Ishikawa (cell line): ENCODE measurements around the gene AKIRIN2.

ENCODE experiments used
- CEBPB ChIP-seq: IDR thresholded peaks from 2 replicates; pipeline ENCODE4 v1.6.1; 2012
- CREB1 ChIP-seq: IDR thresholded peaks from 2 replicates; pipeline ENCODE4 v1.6.1; 2012; ENCODE audit warnings: low read depth
- EGR1 ChIP-seq: IDR thresholded peaks from 2 replicates; pipeline ENCODE4 v1.6.1; 2012
- EP300 ChIP-seq: IDR thresholded peaks from 2 replicates; pipeline ENCODE4 v1.6.1; 2012; ENCODE audit warnings: borderline replicate concordance
- FOXM1 ChIP-seq: IDR thresholded peaks from 2 replicates; pipeline ENCODE4 v1.6.1; 2012; ENCODE audit warnings: low read depth, borderline replicate concordance
- NFIC ChIP-seq: IDR thresholded peaks from 2 replicates; pipeline ENCODE4 v1.6.1; 2012
- RAD21 ChIP-seq: IDR thresholded peaks from 2 replicates; pipeline ENCODE4 v1.6.1; 2012; ENCODE audit warnings: low read depth
- TAF1 ChIP-seq: IDR thresholded peaks from 2 replicates; pipeline ENCODE4 v1.6.1; 2012; ENCODE audit warnings: low read depth, mild to moderate bottlenecking
- TCF12 ChIP-seq: IDR thresholded peaks from 2 replicates; pipeline ENCODE4 v1.6.1; 2012; ENCODE audit warnings: low read depth
- TEAD4 ChIP-seq: IDR thresholded peaks from 2 replicates; pipeline ENCODE4 v1.6.1; 2012
- YY1 ChIP-seq: IDR thresholded peaks from 2 replicates; pipeline ENCODE4 v1.6.1; 2012; ENCODE audit warnings: low read depth
- ZBTB7A ChIP-seq: IDR thresholded peaks from 2 replicates; pipeline ENCODE4 v1.6.1; 2012; ENCODE audit warnings: low read depth
- TF ChIP-seq, protein P1 (sequence below): IDR thresholded peaks from 2 replicates; pipeline ENCODE4 v1.6.1; 2012
- TF ChIP-seq, protein P2 (sequence below): IDR thresholded peaks from 2 replicates; pipeline ENCODE4 v1.6.1; 2012; ENCODE audit warnings: low read depth, mild to moderate bottlenecking
- TF ChIP-seq, protein P3 (sequence below): IDR thresholded peaks from 2 replicates; pipeline ENCODE4 v1.6.1; 2012

The AKIRIN2 gene

GRCh38 chr6:87661016-87661415, 41.0 kb downstream of the AKIRIN2 start:
- TF ChIP-seq RAD21: no peak
- no peak for TF ChIP-seq CEBPB
- no peak for TF ChIP-seq CREB1
- no peak for TF ChIP-seq YY1

DNA sequence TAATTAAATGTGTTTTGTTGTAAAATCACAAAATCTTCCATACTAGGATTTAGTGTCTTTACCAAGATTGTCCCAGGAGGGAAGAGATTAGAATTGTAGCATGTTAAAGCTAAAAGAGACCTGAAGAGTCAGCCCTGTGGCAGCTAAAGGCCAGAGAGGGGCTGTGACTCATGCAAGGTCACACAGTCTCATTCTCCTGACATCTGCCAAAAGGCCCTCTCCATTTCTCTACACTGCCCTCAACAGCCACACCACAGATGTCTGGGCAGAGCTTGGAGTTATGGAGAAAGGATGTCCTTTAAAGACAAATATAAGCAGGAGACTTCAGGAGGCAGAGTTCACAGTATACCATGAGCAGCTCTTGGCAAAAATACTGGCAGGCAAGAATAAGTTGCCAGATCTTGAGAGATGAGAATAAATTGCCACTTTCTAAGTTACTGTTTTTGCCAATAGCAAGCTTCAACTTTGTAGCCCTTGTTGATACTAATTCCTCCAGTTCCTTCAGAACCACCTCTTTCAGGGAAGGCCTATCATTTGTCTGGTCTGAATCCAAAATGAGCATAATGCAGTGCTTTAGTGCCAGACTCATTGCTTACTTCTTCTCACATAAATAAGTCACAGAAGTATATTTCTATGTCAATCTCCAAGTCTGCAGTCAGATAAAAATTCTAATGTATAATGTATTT, 41.7 kb downstream of the AKIRIN2 start:
- TF ChIP-seq TEAD4: no peak
- no peak for TF ChIP-seq RAD21
- TF ChIP-seq, protein P1, sequence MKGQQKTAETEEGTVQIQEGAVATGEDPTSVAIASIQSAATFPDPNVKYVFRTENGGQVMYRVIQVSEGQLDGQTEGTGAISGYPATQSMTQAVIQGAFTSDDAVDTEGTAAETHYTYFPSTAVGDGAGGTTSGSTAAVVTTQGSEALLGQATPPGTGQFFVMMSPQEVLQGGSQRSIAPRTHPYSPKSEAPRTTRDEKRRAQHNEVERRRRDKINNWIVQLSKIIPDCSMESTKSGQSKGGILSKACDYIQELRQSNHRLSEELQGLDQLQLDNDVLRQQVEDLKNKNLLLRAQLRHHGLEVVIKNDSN: no peak
- TF ChIP-seq EGR1: no peak
- no peak for TF ChIP-seq NFIC
- TF ChIP-seq YY1: no peak
- TF ChIP-seq EP300: no peak
- TF ChIP-seq TAF1: no peak
- no peak for TF ChIP-seq CEBPB
- TF ChIP-seq ZBTB7A: no peak
- no peak for TF ChIP-seq FOXM1
- no peak for TF ChIP-seq CREB1

- TF ChIP-seq ZBTB7A (no peak), CEBPB (no peak), YY1 (no peak), EP300 (no peak), RAD21 (no peak), TAF1 (no peak), TCF12 (no peak), CREB1 (no peak), TEAD4 (no peak), EGR1 (no peak), NFIC (no peak), FOXM1 (no peak)
- TF ChIP-seq, protein P2, sequence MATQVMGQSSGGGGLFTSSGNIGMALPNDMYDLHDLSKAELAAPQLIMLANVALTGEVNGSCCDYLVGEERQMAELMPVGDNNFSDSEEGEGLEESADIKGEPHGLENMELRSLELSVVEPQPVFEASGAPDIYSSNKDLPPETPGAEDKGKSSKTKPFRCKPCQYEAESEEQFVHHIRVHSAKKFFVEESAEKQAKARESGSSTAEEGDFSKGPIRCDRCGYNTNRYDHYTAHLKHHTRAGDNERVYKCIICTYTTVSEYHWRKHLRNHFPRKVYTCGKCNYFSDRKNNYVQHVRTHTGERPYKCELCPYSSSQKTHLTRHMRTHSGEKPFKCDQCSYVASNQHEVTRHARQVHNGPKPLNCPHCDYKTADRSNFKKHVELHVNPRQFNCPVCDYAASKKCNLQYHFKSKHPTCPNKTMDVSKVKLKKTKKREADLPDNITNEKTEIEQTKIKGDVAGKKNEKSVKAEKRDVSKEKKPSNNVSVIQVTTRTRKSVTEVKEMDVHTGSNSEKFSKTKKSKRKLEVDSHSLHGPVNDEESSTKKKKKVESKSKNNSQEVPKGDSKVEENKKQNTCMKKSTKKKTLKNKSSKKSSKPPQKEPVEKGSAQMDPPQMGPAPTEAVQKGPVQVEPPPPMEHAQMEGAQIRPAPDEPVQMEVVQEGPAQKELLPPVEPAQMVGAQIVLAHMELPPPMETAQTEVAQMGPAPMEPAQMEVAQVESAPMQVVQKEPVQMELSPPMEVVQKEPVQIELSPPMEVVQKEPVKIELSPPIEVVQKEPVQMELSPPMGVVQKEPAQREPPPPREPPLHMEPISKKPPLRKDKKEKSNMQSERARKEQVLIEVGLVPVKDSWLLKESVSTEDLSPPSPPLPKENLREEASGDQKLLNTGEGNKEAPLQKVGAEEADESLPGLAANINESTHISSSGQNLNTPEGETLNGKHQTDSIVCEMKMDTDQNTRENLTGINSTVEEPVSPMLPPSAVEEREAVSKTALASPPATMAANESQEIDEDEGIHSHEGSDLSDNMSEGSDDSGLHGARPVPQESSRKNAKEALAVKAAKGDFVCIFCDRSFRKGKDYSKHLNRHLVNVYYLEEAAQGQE: no peak
- TF ChIP-seq, protein P1: no peak
- TF ChIP-seq, protein P3, sequence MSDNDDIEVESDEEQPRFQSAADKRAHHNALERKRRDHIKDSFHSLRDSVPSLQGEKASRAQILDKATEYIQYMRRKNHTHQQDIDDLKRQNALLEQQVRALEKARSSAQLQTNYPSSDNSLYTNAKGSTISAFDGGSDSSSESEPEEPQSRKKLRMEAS: no peak
These were observed 43.5 kb downstream of the AKIRIN2 start for GRCh38 chr6:87658516-87658915.

GRCh38 chr6:87656857-87657256, 45.2 kb downstream of the AKIRIN2 start:
- no peak for TF ChIP-seq YY1
- no peak for TF ChIP-seq TAF1
- TF ChIP-seq TEAD4: no peak
- no peak for TF ChIP-seq RAD21
- no peak for TF ChIP-seq FOXM1
- TF ChIP-seq, protein P2: no peak
- no peak for TF ChIP-seq NFIC
- no peak for TF ChIP-seq EGR1
- no peak for TF ChIP-seq EP300
- no peak for TF ChIP-seq CEBPB
- TF ChIP-seq, protein P3: no peak
- TF ChIP-seq CREB1: no peak
- no peak for TF ChIP-seq ZBTB7A
- TF ChIP-seq, protein P1: no peak
- no peak for TF ChIP-seq TCF12

- TF ChIP-seq TAF1 (no peak), YY1 (no peak), ZBTB7A (no peak), TCF12 (no peak), NFIC (no peak), FOXM1 (no peak), CREB1 (no peak), RAD21 (no peak), TEAD4 (no peak), CEBPB (no peak), EP300 (no peak), EGR1 (no peak)
- TF ChIP-seq, protein P3: no peak
- TF ChIP-seq, protein P1: no peak
- TF ChIP-seq, protein P2: no peak
These were observed 46.2 kb downstream of the AKIRIN2 start for GRCh38 chr6:87655824-87656223.
